KMS-11 (cell line): ENCODE measurements around the gene TMEM37.
"Not testable (repeated sequence)": the region's sequence is repeated elsewhere in the genome, so short reads cannot be mapped to it uniquely, and the experiment has no call there.

ENCODE experiments used
- H2AFZ ChIP-seq: fragments of 200-600 bp; sonication (generic); 2 replicates; pipeline ENCODE4 v1.6.1; 2016; ENCODE audit warnings: antibody characterized with exemption, mixed run types, low read depth
- H3K27ac ChIP-seq: fragments of 200-600 bp; sonication (generic); 2 replicates; pipeline ENCODE4 v1.6.1; 2016; ENCODE audit warnings: mild to moderate bottlenecking, mixed run types
- H3K27me3 ChIP-seq: fragments of 200-600 bp; sonication (generic); 2 replicates; pipeline ENCODE4 v1.6.1; 2017; ENCODE audit warnings: mild to moderate bottlenecking, low read depth, mixed run types, moderate library complexity; ENCODE audit not compliant: insufficient read depth
- H3K36me3 ChIP-seq: fragments of 200-600 bp; sonication (generic); 2 replicates; pipeline ENCODE4 v1.6.1; 2017; ENCODE audit warnings: mild to moderate bottlenecking, mixed run types; ENCODE audit not compliant: insufficient read depth
- H3K4me1 ChIP-seq: fragments of 200-600 bp; sonication (generic); 2 replicates; pipeline ENCODE4 v1.6.1; 2016; ENCODE audit warnings: mild to moderate bottlenecking, low read depth, mixed run types; ENCODE audit not compliant: poor library complexity, severe bottlenecking
- H3K4me2 ChIP-seq: fragments of 200-600 bp; sonication (generic); 2 replicates; pipeline ENCODE4 v1.7.0; 2016; ENCODE audit warnings: mild to moderate bottlenecking, mixed run types
- H3K4me3 ChIP-seq: fragments of 200-600 bp; sonication (generic); IDR thresholded peaks from 2 replicates; pipeline ENCODE4 v1.6.1; 2017; ENCODE audit warnings: low read depth, low read length, mixed read lengths; ENCODE audit not compliant: insufficient read depth
- H3K79me2 ChIP-seq: fragments of 200-600 bp; sonication (generic); 2 replicates; pipeline ENCODE4 v1.6.1; 2016; ENCODE audit warnings: low read depth, mixed run types; ENCODE audit not compliant: insufficient read depth
- H3K9ac ChIP-seq: fragments of 200-600 bp; sonication (generic); 2 replicates; pipeline ENCODE4 v1.6.1; 2016; ENCODE audit warnings: mild to moderate bottlenecking, mixed run types
- H4K20me1 ChIP-seq: fragments of 200-600 bp; sonication (generic); 2 replicates; pipeline ENCODE4 v1.6.1; 2016; ENCODE audit warnings: mild to moderate bottlenecking, mixed run types; ENCODE audit not compliant: insufficient read depth
- CTCF ChIP-seq: fragments of 200-600 bp; sonication (generic); conservative IDR thresholded peaks from 2 replicates; pipeline ENCODE4 v1.6.1; 2017; ENCODE audit warnings: low read depth, mild to moderate bottlenecking, antibody characterized with exemption, low read length, moderate library complexity, mixed read lengths

The TMEM37 gene

GRCh38 chr2:119402106-119402505, 29.5 kb upstream of the TMEM37 start:
- Histone ChIP-seq H3K36me3 (no peaks in the 10 kb centered on the region), H3K4me2 (no peak overlapping the region), H3K4me3 (no peak overlapping the region), H3K79me2 (no peaks in the 10 kb centered on the region), H3K27me3 (no peaks in the 10 kb centered on the region), H2AFZ (no peak overlapping the region), H3K9ac (no peak overlapping the region), H3K4me1 (no peaks in the 10 kb centered on the region), H4K20me1 (no peaks in the 10 kb centered on the region), H3K27ac (no peak overlapping the region)
- no peak for TF ChIP-seq CTCF

GRCh38 chr2:119402645-119403560, 28.8 kb upstream of the TMEM37 start:
- Histone ChIP-seq H3K27me3 (no peaks in the 10 kb centered on the region), H3K4me2 (no peak overlapping the region), H3K4me1 (peaks cover 2% of the 10 kb centered on the region), H3K36me3 (no peaks in the 10 kb centered on the region), H3K79me2 (no peaks in the 10 kb centered on the region), H3K4me3 (no peak overlapping the region), H3K9ac (no peak overlapping the region), H4K20me1 (no peaks in the 10 kb centered on the region), H2AFZ (no peak overlapping the region), H3K27ac (no peak overlapping the region)
- TF ChIP-seq CTCF: no peak

- H3K79me2 ChIP-seq, H3K4me1 ChIP-seq, H4K20me1 ChIP-seq, H3K27ac ChIP-seq, H3K4me2 ChIP-seq, H3K27me3 ChIP-seq, H3K4me3 ChIP-seq, H3K36me3 ChIP-seq, H2AFZ ChIP-seq, H3K9ac ChIP-seq: not testable (repeated sequence)
Measured at GRCh38 chr2:119403618-119404017, 28.0 kb upstream of the TMEM37 start.

GRCh38 chr2:119405151-119405550, 26.5 kb upstream of the TMEM37 start:
- Histone ChIP-seq H3K36me3 (no peaks in the 10 kb centered on the region), H3K4me2 (no peak overlapping the region), H4K20me1 (no peaks in the 10 kb centered on the region), H3K79me2 (no peaks in the 10 kb centered on the region), H3K4me1 (peaks cover 8% of the 10 kb centered on the region), H3K27ac (no peak overlapping the region), H2AFZ (no peak overlapping the region), H3K27me3 (no peaks in the 10 kb centered on the region), H3K9ac (no peak overlapping the region), H3K4me3 (no peak overlapping the region)
- TF ChIP-seq CTCF: no peak
